MM.1S (cell line): Measurements from ENCODE around the gene ROS1.

Experiments used
- CTCF ChIP-seq: fragments of 300-600 bp; sonication (generic); IDR thresholded peaks from 2 replicates; pipeline ENCODE4 v1.5.1; 2016; ENCODE audit warnings: antibody characterized with exemption, low read length, mixed read lengths
- EZH2 ChIP-seq: fragments of 300-600 bp; sonication (generic); optimal IDR thresholded peaks from 2 replicates; pipeline ENCODE3; 2017; ENCODE audit warnings: low read depth, mild to moderate bottlenecking, antibody characterized with exemption, low read length, mixed read lengths

- TF ChIP-seq CTCF = no peak
- no peak for TF ChIP-seq EZH2
These were observed 25.8 kb downstream of the ROS1 start for GRCh38 chr6:117399924-117400323.
